ENCODE data around the gene SSR4.

The SSR4 gene

GRCh38 chrX:153769158-153769864 is 25.2 kb upstream of the SSR4 start:
- no peak for DNase-seq (ENCODE audit: low read depth in 2 of 2)

GRCh38 chrX:153769865-153770600 is 24.4 kb upstream of the SSR4 start:
- DNase-seq (ENCODE audit: low read depth in 2 of 2), result no peak

GRCh38 chrX:153770601-153771414 is 23.7 kb upstream of the SSR4 start:
- no peak for DNase-seq (ENCODE audit: low read depth in 2 of 2)

GRCh38 chrX:153771415-153772315 is 22.8 kb upstream of the SSR4 start:
- no peak for DNase-seq (ENCODE audit: low read depth in 2 of 2)

GRCh38 chrX:153772316-153773217 is 21.9 kb upstream of the SSR4 start:
- DNase-seq (ENCODE audit: low read depth in 2 of 2), result no peak

GRCh38 chrX:153773218-153773611 is 21.3 kb upstream of the SSR4 start:
- no peak for DNase-seq (ENCODE audit: low read depth in 2 of 2)

GRCh38 chrX:153773741-153774575 is 20.5 kb upstream of the SSR4 start:
- DNase-seq (ENCODE audit: low read depth in 2 of 2), result no peak

GRCh38 chrX:153774576-153775292 is 19.7 kb upstream of the SSR4 start:
- DNase-seq (ENCODE audit: low read depth in 2 of 2), result no peak

- no peak for DNase-seq (ENCODE audit: low read depth in 2 of 2)
These were observed 19.0 kb upstream of the SSR4 start for GRCh38 chrX:153775293-153776119.

GRCh38 chrX:153776120-153776599 is 18.3 kb upstream of the SSR4 start:
- DNase-seq (ENCODE audit: low read depth in 2 of 2), result no peak

GRCh38 chrX:153776611-153777045 is 17.8 kb upstream of the SSR4 start:
- no peak for DNase-seq (ENCODE audit: low read depth in 2 of 2)

- DNase-seq (ENCODE audit: low read depth in 2 of 2), result no peak
These were observed 17.0 kb upstream of the SSR4 start for GRCh38 chrX:153777261-153778090.

GRCh38 chrX:153778181-153778580 is 16.3 kb upstream of the SSR4 start:
- DNase-seq (ENCODE audit: low read depth in 2 of 2), result no peak

GRCh38 chrX:153778684-153779101 is 15.8 kb upstream of the SSR4 start:
- no peak for DNase-seq (ENCODE audit: low read depth in 2 of 2)

- DNase-seq (ENCODE audit: low read depth in 2 of 2), result no peak
These were observed 14.4 kb upstream of the SSR4 start for GRCh38 chrX:153779891-153780677.
